Measurements from ENCODE around the gene JDP2.

JDP2 gene

DNA sequence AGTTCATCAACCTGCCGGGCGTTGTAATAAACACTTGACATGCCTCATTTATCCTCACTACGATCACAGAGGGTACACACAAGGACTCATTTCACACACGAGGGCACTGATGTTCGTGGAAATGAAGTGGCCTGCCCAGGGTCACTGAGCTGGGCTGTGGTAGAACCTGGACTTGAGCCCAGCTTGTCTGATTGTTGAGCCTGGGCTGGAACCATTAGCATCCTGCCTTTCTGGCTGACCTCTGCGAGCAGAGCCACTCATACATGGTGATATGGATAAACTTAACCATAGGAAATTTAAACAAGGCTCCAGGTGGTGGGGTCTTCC lies 16.6 kb upstream of the JDP2 start:
- DNase-seq = no peak

DNA sequence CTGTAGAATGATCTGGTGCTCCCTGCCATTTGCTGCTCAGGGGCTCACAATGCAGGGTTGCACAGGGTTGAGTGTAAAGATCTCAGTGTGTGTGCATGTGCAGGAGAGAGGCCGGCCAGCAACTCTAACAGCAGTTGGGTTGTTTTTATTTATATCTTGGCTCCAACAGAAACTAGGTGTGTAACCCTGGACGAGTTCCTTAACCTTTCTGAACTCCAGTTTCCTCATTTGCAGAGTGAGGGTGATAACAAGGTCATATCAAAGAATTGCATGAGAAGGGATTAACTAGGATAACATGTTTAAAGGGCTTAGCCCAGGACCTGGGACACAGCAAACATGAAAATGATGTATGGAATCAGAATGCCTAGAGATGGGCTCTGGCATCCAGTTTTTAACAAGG lies 14.8 kb upstream of the JDP2 start:
- DNase-seq = no peak

DNA sequence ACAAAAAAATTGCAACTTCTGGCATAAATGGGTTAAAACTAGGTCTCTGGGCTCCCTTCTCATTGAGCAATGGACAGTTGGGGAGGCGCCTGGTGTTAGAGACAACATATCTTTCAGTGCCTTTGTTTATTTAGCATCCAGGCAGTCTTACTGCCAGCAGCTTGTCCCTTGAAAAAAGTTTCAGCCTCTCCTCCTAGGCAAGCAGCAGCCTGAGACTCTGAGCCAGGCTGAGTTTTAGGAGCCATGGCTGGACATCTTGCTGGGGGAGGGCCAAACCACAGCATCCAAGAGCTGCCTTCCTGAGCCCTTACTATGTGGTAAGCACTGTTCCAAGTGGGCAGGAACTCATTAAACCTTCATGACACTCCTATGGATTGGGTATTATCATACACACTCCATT lies 10.1 kb upstream of the JDP2 start:
- no peak for DNase-seq

GRCh38 chr14:75418850-75419768 lies 8.7 kb upstream of the JDP2 start:
- DNase-seq = no peak

- DNase-seq = no peak
Observed at GRCh38 chr14:75422169-75422568, 5.7 kb upstream of the JDP2 start.

DNA sequence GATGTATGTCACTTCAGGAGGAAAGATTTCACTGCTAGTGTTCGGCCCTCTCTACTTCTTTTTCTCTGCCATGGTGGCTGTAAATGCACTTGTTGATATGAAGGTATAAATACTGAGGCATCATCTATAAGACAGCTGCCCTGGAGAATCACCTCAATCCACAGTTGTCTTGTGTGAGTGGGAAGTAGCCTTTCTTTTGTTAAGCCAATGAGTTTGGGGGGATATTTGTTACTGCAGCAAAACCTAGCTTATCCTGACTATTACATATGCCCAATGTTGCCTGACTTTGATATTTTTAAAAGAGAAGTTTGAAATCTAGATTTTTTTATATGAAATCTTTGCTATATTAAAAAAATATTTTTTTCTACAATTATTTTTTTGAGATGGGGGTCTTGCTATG lies 3.3 kb upstream of the JDP2 start:
- no peak for DNase-seq

DNA sequence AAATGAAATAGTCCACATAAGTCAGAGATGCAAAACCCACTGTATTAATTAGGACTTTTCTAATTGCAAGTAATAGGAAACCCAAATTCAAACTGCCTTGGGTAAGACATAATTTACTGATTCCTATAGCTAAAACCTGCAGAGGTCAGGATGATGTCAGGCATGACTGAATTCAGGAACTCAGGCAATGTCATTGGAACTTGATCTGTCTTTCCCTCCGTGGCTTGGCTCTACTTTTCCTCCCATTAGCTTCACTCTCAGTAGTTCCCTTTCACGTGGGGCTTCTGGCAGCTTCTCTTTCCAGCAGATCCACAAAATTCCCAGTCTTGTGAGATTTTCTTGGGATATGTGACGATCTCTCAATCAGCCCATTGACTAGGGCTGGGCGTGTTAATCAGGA lies 2.4 kb upstream of the JDP2 start:
- DNase-seq = no peak

DNA sequence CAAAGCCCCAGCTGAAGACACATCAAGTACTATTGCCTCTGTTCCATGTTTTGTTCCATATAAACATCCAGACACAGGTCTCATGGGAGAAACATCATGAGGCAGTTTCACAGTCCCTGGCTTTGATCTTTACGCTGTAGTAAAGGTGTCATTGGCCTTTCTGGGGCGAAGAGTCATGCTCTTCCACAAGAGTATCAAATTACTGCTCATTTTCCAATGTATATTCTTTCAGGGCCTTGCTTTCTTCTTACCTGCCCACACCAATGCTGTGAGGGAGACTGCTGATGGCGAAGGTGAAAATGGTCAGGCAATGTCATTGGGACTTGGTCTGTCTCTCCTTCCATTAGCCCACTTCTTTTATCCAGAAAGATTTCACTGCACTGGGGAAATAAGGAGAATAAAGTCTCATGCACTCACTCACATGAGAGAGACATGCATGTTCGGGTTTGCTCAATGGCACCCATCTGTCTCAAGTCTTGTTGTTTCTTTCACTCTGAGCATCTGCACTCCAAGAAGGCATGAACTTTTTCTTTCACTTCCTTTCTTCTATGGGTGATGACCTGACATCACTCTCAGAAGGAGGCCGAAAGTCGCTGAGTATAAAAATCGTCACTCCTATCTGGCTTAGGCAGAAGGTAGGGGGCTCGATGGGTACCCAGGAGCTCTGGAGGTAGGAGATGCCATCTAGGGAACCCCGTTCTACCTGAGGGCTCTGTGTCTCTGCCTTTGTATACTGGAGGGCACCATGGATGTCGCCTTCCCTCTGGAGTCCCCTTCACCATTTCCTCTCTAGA lies 1.3 kb upstream of the JDP2 start:
- DNase-seq = no peak

DNA sequence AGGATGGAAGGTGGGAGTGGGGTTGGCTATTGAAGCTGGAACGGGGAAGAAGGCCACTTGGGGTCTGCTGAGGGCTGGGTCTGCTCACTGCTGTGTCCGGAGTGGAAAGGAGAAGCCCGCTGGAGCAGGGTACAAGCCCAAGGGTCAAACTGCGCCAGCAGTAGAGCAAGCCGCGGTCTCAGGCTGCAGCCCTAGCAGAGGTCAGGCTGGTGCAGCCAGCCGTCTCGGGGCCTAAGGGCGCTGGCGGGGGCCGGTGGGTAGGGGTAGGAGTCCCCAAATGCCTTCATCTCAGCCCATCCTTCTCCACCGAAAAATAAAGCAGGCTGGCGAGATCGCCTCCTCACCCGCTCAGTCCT lies 718 bp upstream of the JDP2 start:
- DNase-seq = no peak

GRCh38 chr14:75428230-75429104 lies 645 bp downstream of the JDP2 start:
- no peak for DNase-seq

GRCh38 chr14:75429562-75429961 lies 1.7 kb downstream of the JDP2 start:
- DNase-seq = no peak

- DNase-seq = no peak
Observed at GRCh38 chr14:75430116-75430515, 2.3 kb downstream of the JDP2 start.

DNA sequence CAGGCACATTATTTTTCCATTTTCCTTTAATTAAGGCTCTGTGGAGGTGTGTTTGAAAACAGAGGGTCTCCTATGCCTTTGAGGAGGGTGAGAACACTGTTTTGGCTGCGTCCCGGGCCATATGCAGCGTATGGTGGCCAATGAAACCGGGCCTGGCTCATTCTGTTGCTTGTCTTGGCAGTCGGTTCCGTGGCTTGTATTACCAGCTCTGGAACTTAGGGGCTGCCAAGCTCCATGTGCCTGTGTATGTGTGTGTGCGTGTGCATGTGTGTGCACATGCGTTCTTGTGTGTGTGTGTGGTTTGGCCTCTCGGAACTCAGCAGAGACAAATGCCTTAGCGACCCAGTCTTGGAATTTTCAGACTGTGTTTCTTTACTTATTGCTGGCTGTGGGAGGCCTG lies 2.7 kb downstream of the JDP2 start:
- no peak for DNase-seq

GRCh38 chr14:75430976-75431375 lies 3.2 kb downstream of the JDP2 start:
- DNase-seq = no peak

GRCh38 chr14:75431827-75432226 lies 4.0 kb downstream of the JDP2 start:
- no peak for DNase-seq

GRCh38 chr14:75432411-75432810 lies 4.6 kb downstream of the JDP2 start:
- DNase-seq = no peak

GRCh38 chr14:75433631-75434071 lies 5.8 kb downstream of the JDP2 start:
- no peak for DNase-seq

- DNase-seq = no peak
Observed at GRCh38 chr14:75434138-75434889, 6.5 kb downstream of the JDP2 start.

DNA sequence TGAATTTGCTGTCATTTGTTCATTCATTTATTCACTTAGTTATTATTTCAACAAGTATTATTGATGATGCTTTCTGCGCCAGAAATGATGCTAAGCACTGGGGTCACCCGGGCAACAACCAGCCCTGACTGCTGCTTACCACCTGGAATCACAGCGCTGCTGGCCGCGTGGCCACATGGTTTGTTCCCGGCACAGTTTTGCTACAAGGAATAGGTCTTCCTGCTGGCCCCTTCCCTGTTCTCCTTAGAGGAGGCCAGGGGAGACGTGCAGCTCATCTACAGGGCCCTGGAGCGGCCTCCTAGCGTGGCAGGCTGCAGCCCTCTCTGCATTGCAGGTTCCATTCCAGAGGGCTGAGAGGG lies 7.0 kb downstream of the JDP2 start:
- no peak for DNase-seq

DNA sequence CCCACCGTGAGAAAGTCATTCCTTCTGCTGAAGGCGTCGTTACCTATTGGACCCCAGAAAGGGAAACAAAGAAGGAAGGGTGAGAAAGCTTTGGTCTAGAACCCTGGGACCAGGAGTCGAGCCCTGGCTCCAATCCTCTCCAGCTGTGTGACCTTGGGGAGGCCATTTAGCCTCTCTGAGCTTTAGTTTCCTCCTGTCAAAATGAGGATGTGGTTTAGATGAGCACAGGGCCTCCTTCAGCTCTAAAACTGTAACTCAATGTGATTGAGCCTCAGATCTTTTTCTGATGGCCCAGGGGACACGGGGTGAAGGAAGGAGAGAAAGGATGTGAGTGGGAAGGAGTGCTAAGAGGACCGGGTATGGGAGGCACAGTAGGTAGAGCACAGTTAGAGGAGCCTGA lies 7.7 kb downstream of the JDP2 start:
- DNase-seq = no peak

- no peak for DNase-seq
Observed at GRCh38 chr14:75437201-75438143, 9.7 kb downstream of the JDP2 start.
